GM21360 (cell line): ENCODE measurements around the gene GRIP1.

ENCODE experiments used
- ATAC-seq: cut with Tn5 transposase; IDR thresholded peaks from one replicate; pipeline ENCODE4 v1.9.1; 2021; ENCODE audit warnings: mild to moderate bottlenecking, moderate library complexity; ENCODE audit not compliant: unreplicated experiment

The GRIP1 gene

GRCh38 chr12:66678338-66679275 is at the start of gene GRIP1:
Gene GRIP1, minus strand, starts transcription at chr12:66679076. Its CDS starts 172 bp downstream, at chr12:66678904.
- no peak for ATAC-seq

GRCh38 chr12:66726556-66726955 is 47.7 kb upstream of the GRIP1 start:
- ATAC-seq = no peak

GRCh38 chr12:66725031-66725430 is 46.2 kb upstream of the GRIP1 start:
- no peak for ATAC-seq

DNA sequence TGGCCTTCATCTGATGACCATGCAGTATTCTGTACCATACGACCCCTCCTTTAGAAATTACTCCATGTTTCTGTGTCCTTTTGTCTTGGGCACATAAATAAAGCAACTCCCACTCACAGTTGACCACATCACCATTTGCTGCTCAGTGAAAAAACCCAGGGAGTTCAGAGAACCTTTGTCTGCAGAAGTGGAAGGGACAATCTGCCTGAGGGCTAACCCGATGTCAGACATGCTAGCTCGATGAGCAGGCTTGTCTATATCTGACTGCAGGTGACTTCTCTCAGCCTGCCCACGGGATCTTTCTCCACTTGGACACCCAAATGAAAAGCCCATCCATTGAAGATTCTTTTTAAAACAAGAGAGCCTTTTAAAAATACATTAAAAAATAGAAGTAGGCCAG is 45.7 kb upstream of the GRIP1 start:
- no peak for ATAC-seq

- ATAC-seq = no peak
These were observed 45.1 kb upstream of the GRIP1 start for GRCh38 chr12:66724026-66724425.

- no peak for ATAC-seq
These were observed 41.0 kb upstream of the GRIP1 start for GRCh38 chr12:66719862-66720261.

DNA sequence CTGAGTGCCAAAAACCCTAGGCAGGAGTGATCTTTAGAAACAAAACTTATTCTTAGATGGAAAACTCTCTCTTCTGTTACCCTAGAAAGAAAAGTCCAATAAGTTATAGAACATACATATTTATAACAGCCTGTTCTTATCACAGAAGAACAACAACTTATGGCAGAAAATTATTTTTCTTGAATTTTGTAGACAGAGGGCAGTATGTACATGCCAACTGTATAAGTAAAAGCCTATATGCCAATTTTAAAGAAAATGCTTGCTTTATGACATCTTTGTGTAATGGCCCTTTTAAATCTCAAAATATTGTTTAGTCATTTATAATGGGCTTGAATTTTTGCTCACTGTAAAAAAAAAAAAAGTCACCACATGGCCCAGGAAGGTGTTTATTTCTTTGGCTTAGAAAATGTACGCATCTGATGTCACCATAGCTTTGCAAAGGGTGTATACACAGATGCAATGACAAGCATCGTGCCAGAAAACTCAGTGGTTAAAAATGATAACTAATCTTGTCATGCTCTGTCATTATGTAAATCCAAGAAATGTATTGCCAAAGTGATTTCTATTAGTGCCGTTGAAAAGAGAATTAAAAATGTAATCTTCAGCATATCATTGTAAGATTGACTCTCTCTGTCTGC is 38.3 kb upstream of the GRIP1 start:
- ATAC-seq = no peak

- ATAC-seq = no peak
These were observed 37.6 kb upstream of the GRIP1 start for GRCh38 chr12:66716522-66716921.

- ATAC-seq = no peak
These were observed 35.8 kb upstream of the GRIP1 start for GRCh38 chr12:66714709-66715108.

GRCh38 chr12:66713984-66714383 is 35.1 kb upstream of the GRIP1 start:
- ATAC-seq = no peak

DNA sequence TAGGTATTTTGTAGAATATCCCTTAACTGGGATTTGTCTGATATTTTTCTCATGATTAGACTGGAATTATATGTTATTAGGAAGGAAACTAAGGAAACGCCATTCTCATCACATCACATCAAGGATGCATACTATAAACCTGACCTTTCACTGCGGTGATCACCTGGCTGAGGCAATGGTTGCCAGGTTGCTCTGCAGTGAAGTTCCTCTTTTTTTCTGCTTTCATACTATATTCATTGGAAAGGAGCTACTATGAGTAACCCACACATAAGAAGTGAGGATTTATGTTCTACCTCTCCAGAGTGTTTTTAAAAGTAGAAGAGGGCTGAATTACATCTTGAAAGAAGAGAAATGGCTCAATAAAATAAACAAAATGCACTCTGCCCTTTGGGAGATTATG is 31.0 kb upstream of the GRIP1 start:
- no peak for ATAC-seq

DNA sequence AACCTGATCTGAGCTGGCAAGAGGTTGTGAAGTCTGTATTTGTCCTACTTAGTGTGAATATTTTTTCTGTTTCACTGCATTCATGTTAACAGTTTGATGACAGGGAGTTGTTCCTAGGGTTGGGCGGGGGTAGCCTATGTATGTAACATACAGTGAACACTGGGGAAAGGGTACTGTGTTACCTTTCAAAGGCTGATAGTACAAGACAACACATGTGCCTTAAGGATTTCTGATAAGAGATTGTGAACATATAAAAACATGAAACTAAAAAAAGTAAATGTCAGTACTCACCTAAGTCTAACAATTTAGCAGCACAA is 30.5 kb upstream of the GRIP1 start:
- ATAC-seq = no peak

DNA sequence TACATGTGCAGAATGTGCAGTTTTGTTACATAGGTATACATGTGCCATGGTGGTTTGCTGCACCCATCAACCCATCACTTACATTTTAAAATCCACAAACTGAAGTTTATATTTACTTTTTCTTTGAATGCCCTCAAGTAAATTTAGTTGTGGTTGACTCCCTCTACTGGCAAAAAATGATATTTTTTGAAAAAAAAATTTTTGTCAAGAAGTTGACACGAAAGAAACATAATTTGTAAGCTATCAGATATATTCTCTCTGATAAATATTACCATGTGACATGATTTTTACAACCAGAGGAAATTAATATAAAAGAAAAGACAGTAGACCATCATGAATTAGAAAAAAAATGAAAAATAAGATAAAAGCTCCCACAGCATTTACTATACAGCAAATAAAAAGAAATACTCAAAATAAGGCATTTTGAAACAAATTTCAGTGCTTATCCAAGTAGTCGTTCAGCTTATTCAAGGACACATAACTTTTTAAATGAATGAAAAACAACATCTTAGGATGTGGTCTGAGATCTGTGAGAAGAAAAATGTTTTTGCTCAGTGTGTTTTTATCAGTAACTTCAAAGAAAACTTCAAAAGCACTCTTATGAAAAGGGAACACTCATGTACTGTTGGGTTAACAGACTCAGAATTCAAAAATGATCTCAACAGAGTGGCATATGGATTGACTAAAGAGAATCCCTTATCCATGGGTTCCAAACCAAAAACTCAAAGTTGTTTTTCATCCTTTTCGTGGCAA is 30.0 kb upstream of the GRIP1 start:
- ATAC-seq = no peak

- ATAC-seq = no peak
These were observed 28.3 kb upstream of the GRIP1 start for GRCh38 chr12:66707002-66707697.

DNA sequence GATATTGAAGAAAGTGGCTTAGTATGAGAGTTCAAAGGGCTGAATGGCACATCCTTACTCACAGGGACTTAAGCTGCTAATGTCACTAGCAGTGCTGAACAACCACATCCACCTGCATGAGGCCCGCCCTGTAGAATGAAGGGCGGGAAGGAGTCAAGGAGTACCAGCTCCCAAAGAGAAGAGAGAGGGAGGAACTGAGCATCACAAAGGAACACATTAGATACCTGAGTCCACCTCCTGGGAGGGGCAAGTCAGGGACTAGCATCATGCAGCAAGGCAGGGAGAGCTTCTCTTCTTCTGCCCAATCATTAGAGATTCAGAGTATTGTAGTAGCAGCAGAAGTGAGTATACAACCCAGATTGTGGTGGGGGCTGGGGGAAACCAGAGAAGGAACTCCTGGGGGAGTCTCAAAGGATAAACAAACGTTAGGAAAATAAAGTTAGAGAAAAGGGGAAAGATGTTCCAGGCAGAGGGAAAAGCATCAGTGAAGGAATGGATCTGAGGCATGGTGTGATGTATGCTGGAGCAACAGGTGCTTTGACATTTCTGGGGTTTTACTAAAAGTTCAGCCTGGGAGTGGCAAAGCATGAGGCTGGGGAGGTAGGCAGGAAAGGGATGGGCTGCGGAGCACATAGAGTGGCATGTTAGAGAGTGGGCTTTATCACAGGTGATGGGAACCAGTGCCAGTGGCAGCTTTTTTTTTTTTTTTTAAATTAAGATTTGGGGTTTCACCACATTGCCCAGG is 21.0 kb upstream of the GRIP1 start:
- ATAC-seq = no peak

- ATAC-seq = no peak
These were observed 19.7 kb upstream of the GRIP1 start for GRCh38 chr12:66698558-66698957.

DNA sequence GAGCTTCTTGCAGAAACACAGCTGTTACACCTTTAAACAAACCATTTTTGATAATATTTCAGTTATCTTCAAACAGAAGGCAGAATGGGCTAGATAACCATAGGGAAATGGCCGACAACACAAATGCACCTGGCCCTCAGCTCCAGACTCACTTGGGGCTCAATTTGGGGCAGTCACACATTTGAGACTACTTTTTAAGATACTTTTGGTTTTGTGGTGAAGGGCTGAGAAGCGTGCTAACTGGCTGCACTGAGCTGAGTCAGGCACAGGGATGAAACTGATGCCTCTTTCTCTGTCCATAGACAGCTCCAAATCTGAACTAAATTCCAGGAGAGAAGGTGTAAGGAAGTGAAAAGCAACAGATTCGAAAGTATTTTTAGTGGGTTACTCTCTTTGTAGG is 18.5 kb upstream of the GRIP1 start:
- no peak for ATAC-seq

GRCh38 chr12:66694666-66695613 is 16.1 kb upstream of the GRIP1 start:
- ATAC-seq = no peak

DNA sequence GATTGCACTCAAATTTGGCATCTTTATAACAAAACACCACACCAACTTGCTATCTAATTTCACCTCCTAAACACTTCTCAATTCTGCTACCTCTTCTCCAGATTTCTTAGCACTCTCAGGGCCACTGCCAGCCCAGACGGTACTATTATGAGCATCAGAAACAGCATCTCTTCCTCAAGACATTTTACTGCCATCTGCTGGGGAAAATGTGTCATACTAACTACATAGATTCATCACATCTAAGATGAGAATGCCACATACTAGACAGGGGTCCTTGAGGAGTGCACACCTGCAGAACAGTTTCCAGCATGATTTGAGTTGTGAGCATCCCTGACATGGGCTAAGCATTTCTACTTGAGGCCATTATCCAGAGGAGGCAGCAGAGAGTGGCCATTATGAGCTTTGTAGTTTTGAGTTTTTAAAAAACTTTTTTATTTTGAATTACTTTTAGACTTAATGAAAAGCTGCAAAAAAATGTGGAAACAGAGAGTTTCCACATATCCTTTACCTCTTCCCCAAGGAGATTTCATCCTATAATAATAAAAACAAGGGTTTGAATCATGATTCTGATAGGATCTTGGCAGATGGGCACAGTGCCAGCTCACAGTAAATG is 15.1 kb upstream of the GRIP1 start:
- peak; percentile 73 for ATAC-seq
